ENCODE results near the gene DTX2.

The DTX2 gene

DNA sequence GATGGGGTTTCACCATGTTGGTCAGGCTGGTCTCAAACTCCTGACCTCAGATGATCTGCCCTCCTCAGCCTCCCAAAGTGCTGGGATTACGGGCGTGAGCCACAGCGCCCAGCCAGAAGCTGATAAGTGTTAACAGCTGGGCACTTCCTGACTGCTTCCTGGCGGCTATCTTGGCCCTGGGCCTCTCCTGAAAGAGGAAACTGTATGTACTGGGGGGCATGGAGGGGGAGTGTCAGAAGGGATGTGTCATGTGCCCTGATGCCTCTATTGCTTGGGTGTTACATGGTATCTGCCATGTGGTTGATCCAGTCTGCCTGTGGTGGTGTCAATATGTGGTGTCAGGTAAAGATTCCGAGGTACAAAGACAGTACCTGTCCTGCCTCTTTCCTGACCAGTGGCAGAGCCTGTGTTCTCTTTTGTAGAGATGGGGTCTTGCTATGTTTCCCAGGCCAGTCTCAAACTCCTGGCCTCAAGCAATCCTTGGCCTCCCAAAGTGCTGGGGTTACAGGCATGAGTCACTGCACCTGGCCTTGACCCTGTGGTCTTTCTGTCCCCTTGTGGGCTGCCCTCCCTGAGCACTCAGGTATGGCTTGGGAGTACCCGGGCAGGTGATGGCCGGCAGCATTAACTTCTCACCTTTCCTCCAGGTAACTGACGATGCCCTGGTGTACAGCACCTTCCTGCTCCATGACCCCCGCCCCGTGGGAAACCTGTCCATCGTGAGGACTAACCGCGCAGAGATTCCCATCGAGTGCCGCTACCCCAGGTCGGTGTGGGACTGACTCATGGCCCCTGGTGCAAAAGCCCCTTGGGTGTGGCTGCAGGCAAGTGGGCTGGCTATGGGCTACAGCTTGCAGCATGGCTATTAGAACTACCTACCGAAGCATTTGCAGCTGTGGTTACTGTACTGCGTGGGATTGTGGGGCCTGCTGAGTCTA, 32.4 kb upstream of the DTX2 start:
- no peak overlapping the region for H3K27ac ChIP-seq (ENCODE audit: low read depth, low read length)
- no peak for TF ChIP-seq EZH2phosphoT487 (IDR thresholded peaks at IDR 0.05; ENCODE audit: borderline replicate concordance, low read length)
- TF ChIP-seq CTCF (IDR thresholded peaks at IDR 0.05; ENCODE audit: low read depth, low read length, poor library complexity, severe bottlenecking) = no peak
- no peaks in the 10 kb centered on the region for H3K9me2 ChIP-seq (replicated peaks; ENCODE audit: control insufficient read depth, low read length)
- peaks cover 10% of the 10 kb centered on the region for H3K27me3 ChIP-seq (ENCODE audit: control insufficient read depth, low read length)
- no peaks in the 10 kb centered on the region for H3K9me3 ChIP-seq (ENCODE audit: control insufficient read depth, insufficient read depth, low read length)
- no peak overlapping the region for H3K4me2 ChIP-seq (ENCODE audit: low read length)
- no peaks in the 10 kb centered on the region for H3K4me1 ChIP-seq (ENCODE audit: control insufficient read depth, low read length)
- no peaks in the 10 kb centered on the region for H3K36me3 ChIP-seq (ENCODE audit: control insufficient read depth, low read length)
- H3F3A ChIP-seq (ENCODE audit: control insufficient read depth, insufficient read depth) = no peaks in the 10 kb centered on the region
- no peak overlapping the region for H3K4me3 ChIP-seq (ENCODE audit: low read length)
- H4K20me1 ChIP-seq (ENCODE audit: control insufficient read depth, insufficient read depth, low read depth, low read length) = no peaks in the 10 kb centered on the region
- H3K79me2 ChIP-seq (ENCODE audit: control insufficient read depth, low read length) = no peaks in the 10 kb centered on the region

DNA sequence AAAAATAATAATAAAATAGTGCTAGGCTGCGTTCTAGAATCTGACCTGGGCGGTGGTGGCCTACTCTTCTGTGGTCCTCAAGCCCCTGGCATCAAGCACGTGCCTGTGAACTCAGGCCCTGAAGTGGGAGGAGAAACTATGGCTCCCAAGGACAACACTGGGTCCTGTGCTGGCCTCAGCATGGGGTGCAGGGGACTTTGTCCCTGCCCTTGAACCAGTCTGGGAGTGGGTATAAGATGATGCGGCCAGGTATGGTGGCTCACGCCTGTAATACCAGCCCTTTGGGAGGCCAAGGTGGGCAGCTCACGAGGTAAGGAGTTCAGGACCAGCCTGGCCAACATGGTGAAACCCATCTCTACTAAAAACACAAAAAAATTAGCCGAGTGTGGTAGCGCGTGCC, 31.3 kb upstream of the DTX2 start:
- no peaks in the 10 kb centered on the region for H3K36me3 ChIP-seq (ENCODE audit: control insufficient read depth, low read length)
- no peak overlapping the region for H3K27ac ChIP-seq (ENCODE audit: low read depth, low read length)
- H3K79me2 ChIP-seq (ENCODE audit: control insufficient read depth, low read length) = no peaks in the 10 kb centered on the region
- no peaks in the 10 kb centered on the region for H3F3A ChIP-seq (ENCODE audit: control insufficient read depth, insufficient read depth)
- no peaks in the 10 kb centered on the region for H3K9me2 ChIP-seq (replicated peaks; ENCODE audit: control insufficient read depth, low read length)
- H3K4me3 ChIP-seq (ENCODE audit: low read length) = no peak overlapping the region
- no peaks in the 10 kb centered on the region for H3K4me1 ChIP-seq (ENCODE audit: control insufficient read depth, low read length)
- H4K20me1 ChIP-seq (ENCODE audit: control insufficient read depth, insufficient read depth, low read depth, low read length) = no peaks in the 10 kb centered on the region
- no peaks in the 10 kb centered on the region; the same call in 1 of the 2 replicates for H3K27me3 ChIP-seq (ENCODE audit: control insufficient read depth, low read length)
- no peaks in the 10 kb centered on the region for H3K9me3 ChIP-seq (ENCODE audit: control insufficient read depth, insufficient read depth, low read length)
- TF ChIP-seq CTCF (IDR thresholded peaks at IDR 0.05; ENCODE audit: low read depth, low read length, poor library complexity, severe bottlenecking) = no peak
- no peak for TF ChIP-seq EZH2phosphoT487 (IDR thresholded peaks at IDR 0.05; ENCODE audit: borderline replicate concordance, low read length)
- no peak overlapping the region for H3K4me2 ChIP-seq (ENCODE audit: low read length)

DNA sequence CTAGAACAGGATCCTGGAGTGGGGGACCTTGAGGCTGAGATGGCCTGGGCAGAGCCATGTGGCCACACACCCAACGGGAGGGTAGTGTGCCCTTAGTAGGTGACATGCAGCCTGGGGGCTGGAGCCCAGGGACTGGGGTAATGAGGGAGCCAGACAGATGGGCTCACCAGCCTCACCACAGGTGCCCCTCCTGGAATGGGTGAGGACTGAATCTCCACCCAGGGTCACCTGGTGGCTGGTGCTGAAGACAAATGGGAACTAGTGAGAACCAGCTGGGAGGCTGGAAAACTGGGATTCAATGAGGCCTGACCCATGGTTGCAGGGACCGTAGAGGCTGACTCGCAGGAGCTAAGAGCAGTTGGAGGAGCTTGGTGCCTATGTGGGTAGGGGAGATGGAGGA, 30.7 kb upstream of the DTX2 start:
- Histone ChIP-seq H3K9me2 (replicated peaks; ENCODE audit: control insufficient read depth, low read length) (no peaks in the 10 kb centered on the region), H3F3A (ENCODE audit: control insufficient read depth, insufficient read depth) (no peaks in the 10 kb centered on the region), H3K4me3 (ENCODE audit: low read length) (no peak overlapping the region), H3K79me2 (ENCODE audit: control insufficient read depth, low read length) (no peaks in the 10 kb centered on the region), H3K4me1 (ENCODE audit: control insufficient read depth, low read length) (no peaks in the 10 kb centered on the region), H3K9me3 (ENCODE audit: control insufficient read depth, insufficient read depth, low read length) (no peaks in the 10 kb centered on the region), H3K27ac (ENCODE audit: low read depth, low read length) (no peak overlapping the region), H3K36me3 (ENCODE audit: control insufficient read depth, low read length) (no peaks in the 10 kb centered on the region), H3K4me2 (ENCODE audit: low read length) (no peak overlapping the region), H4K20me1 (ENCODE audit: control insufficient read depth, insufficient read depth, low read depth, low read length) (no peaks in the 10 kb centered on the region), H3K27me3 (ENCODE audit: control insufficient read depth, low read length) (no peaks in the 10 kb centered on the region)
- TF ChIP-seq CTCF (IDR thresholded peaks at IDR 0.05; ENCODE audit: low read depth, low read length, poor library complexity, severe bottlenecking) (no peak), EZH2phosphoT487 (IDR thresholded peaks at IDR 0.05; ENCODE audit: borderline replicate concordance, low read length) (no peak)
